A673 (cell line): ENCODE measurements around the gene GABBR1. TPM values are rescaled to one million over a fixed set of nuclear protein-coding genes. Genes with fewer than 3 reads are reported as not detected.
"Not testable (repeated sequence)": the region's sequence is repeated elsewhere in the genome, so short reads cannot be mapped to it uniquely, and the experiment has no call there.

ENCODE experiments used
- BruUV-seq: library from RNA; stranded (reverse); fragments of 400-500 nt; replicated peaks from 2 replicates; lab custom pipeline; 2021; lab: Mats Ljungman, UMichigan
- CTCF ChIA-PET: fragments of 300-600 bp; sonication (Branson Sonifier 250); formaldehyde crosslinking; loops from one replicate; lab custom pipeline; 2022; ENCODE audit warnings: antibody characterized with exemption; lab: Charles Lee
- POLR2A ChIA-PET: fragments of 300-600 bp; sonication (Branson Sonifier 250); formaldehyde crosslinking; loops from one replicate; lab custom pipeline; 2022; ENCODE audit warnings: antibody characterized with exemption; ENCODE audit not compliant: low non-redundant PET; lab: Charles Lee
- DNase-seq: peaks from one replicate; pipeline ENCODE4 v3.0.0-alpha.2; 2015; ENCODE audit warnings: low spot score
- H3K27ac ChIP-seq: fragments of 200-600 bp; sonication (generic); 2 replicates; pipeline ENCODE4 v1.5.1; 2016; ENCODE audit warnings: mixed run types, low read depth, mild to moderate bottlenecking, mixed read lengths, antibody characterized with exemption, low read length; ENCODE audit not compliant: poor library complexity, severe bottlenecking
- H3K27me3 ChIP-seq: fragments of 200-600 bp; sonication (generic); replicated peaks from 2 replicates; pipeline ENCODE4 v1.6.1; 2017; ENCODE audit warnings: mixed run types, low read depth, mild to moderate bottlenecking, mixed read lengths, antibody characterized with exemption, low read length; ENCODE audit not compliant: insufficient read depth, poor library complexity
- H3K36me3 ChIP-seq: fragments of 200-600 bp; sonication (generic); 2 replicates; pipeline ENCODE4 v1.6.1; 2016; ENCODE audit warnings: mixed run types, mild to moderate bottlenecking, mixed read lengths, antibody characterized with exemption, low read length; ENCODE audit not compliant: insufficient read depth, poor library complexity, severe bottlenecking
- H3K4me1 ChIP-seq: fragments of 200-600 bp; sonication (generic); 2 replicates; pipeline ENCODE4 v1.6.1; 2017; ENCODE audit warnings: mixed run types, mild to moderate bottlenecking, mixed read lengths, antibody characterized with exemption, low read length; ENCODE audit not compliant: insufficient read depth, poor library complexity, severe bottlenecking
- H3K4me3 ChIP-seq: fragments of 200-600 bp; sonication (generic); 2 replicates; pipeline ENCODE4 v1.5.1; 2016; ENCODE audit warnings: low read depth, mixed run types, mild to moderate bottlenecking, mixed read lengths, low read length; ENCODE audit not compliant: poor library complexity, severe bottlenecking
- H3K9me3 ChIP-seq: fragments of 200-600 bp; sonication (generic); 2 replicates; pipeline ENCODE4 v1.6.1; 2016; ENCODE audit warnings: mixed run types, low read depth, mild to moderate bottlenecking, mixed read lengths, antibody characterized with exemption, low read length; ENCODE audit not compliant: poor library complexity, severe bottlenecking
- CTCF ChIP-seq: fragments of 300-800, 200-600 bp; sonication (generic); conservative IDR thresholded peaks from 2 replicates; pipeline ENCODE4 v1.5.1; 2017; ENCODE audit warnings: low read depth, mild to moderate bottlenecking, antibody characterized with exemption, low read length, moderate library complexity, mixed read lengths
- EZH2 ChIP-seq: fragments of 200-600 bp; sonication (generic); IDR thresholded peaks from 2 replicates; pipeline ENCODE4 v1.6.1; 2017; ENCODE audit warnings: borderline replicate concordance, low read depth, mild to moderate bottlenecking, mixed read lengths, antibody characterized with exemption, low read length; ENCODE audit not compliant: poor library complexity, severe bottlenecking
- intact Hi-C: fragments of 100-400 bp; cut with micrococcal nuclease; formaldehyde crosslinking; loops from one replicate; pipeline ENCODE4 v1.10.0; 2022; ENCODE audit not compliant: unreplicated experiment
- total RNA-seq: library from RNA; stranded (reverse); gene quantifications from 2 replicates; pipeline ENCODE4 v1.2.3, GENCODE V29; 2021

GABBR1 gene
- total RNA-seq, 1 experiment from 2014 or later = 81.3 TPM

GRCh38 chr6:29675561-29675960 is 42.6 kb upstream of the GABBR1 start:
- no peak for DNase-seq
- Histone ChIP-seq H3K36me3 (no peaks in the 10 kb centered on the region), H3K4me3 (no peak overlapping the region), H3K9me3 (no peaks in the 10 kb centered on the region), H3K27me3 (no peaks in the 10 kb centered on the region), H3K27ac (no peak overlapping the region), H3K4me1 (no peaks in the 10 kb centered on the region)
- POLR2A ChIA-PET = no interaction called here
- TF ChIP-seq CTCF (no peak), EZH2 (no peak)
- intact Hi-C loops = no loop called here
- no TSS peak for BruUV-seq
- CTCF ChIA-PET = no interaction called here

GRCh38 chr6:29674008-29674407 is 41.0 kb upstream of the GABBR1 start:
- Histone ChIP-seq H3K4me1 (no peaks in the 10 kb centered on the region), H3K27me3 (no peaks in the 10 kb centered on the region), H3K9me3 (no peaks in the 10 kb centered on the region), H3K36me3 (no peaks in the 10 kb centered on the region), H3K27ac (no peak overlapping the region), H3K4me3 (no peak overlapping the region)
- intact Hi-C loops = no loop called here
- POLR2A ChIA-PET = no interaction called here
- no peak for DNase-seq
- TF ChIP-seq CTCF = no peak
- no peak for TF ChIP-seq EZH2
- BruUV-seq = no TSS peak
- CTCF ChIA-PET = no interaction called here

- ChIA-PET POLR2A (no interaction called here), CTCF (no interaction called here)
- no peaks in the 10 kb centered on the region for H3K4me1 ChIP-seq
- no peaks in the 10 kb centered on the region for H3K9me3 ChIP-seq
- H3K4me3 ChIP-seq = no peak overlapping the region
- no TSS peak for BruUV-seq
- no peak for DNase-seq
- no peaks in the 10 kb centered on the region for H3K27me3 ChIP-seq
- intact Hi-C loops = no loop called here
- no peak overlapping the region for H3K27ac ChIP-seq
- TF ChIP-seq CTCF (no peak), EZH2 (no peak)
- no peaks in the 10 kb centered on the region for H3K36me3 ChIP-seq
These were observed 40.2 kb upstream of the GABBR1 start for GRCh38 chr6:29673161-29673560.

GRCh38 chr6:29672116-29672515 is 39.1 kb upstream of the GABBR1 start:
- H3K36me3 ChIP-seq, intact Hi-C loops, H3K27me3 ChIP-seq, H3K4me3 ChIP-seq, H3K27ac ChIP-seq, DNase-seq, CTCF ChIA-PET, H3K9me3 ChIP-seq, POLR2A ChIA-PET, H3K4me1 ChIP-seq, BruUV-seq: not testable (repeated sequence)
